ENCODE results near the gene UQCC2.

The UQCC2 gene

GRCh38 chr6:33724102-33725023 is 12.9 kb upstream of the UQCC2 start:
- no peak for DNase-seq

- DNase-seq, result no peak
These were observed 12.0 kb upstream of the UQCC2 start for GRCh38 chr6:33723371-33724085.

- DNase-seq, result no peak
These were observed 10.7 kb upstream of the UQCC2 start for GRCh38 chr6:33722103-33722623.

GRCh38 chr6:33721508-33721907 is 10.0 kb upstream of the UQCC2 start:
- no peak for DNase-seq

- peak in 1 of 2 experiments; percentile 38 for DNase-seq
These were observed 9.5 kb upstream of the UQCC2 start for GRCh38 chr6:33720998-33721397.

- no peak for DNase-seq
These were observed 8.0 kb upstream of the UQCC2 start for GRCh38 chr6:33719326-33719987.

GRCh38 chr6:33718713-33719112 is 7.2 kb upstream of the UQCC2 start:
- no peak for DNase-seq

- DNase-seq, result no peak
These were observed 6.5 kb upstream of the UQCC2 start for GRCh38 chr6:33717934-33718455.

GRCh38 chr6:33716890-33717632 is 5.6 kb upstream of the UQCC2 start:
- no peak for DNase-seq

- peak; percentile 39 to 84 for DNase-seq
These were observed 4.9 kb upstream of the UQCC2 start for GRCh38 chr6:33716379-33716778.

- no peak for DNase-seq
These were observed 3.0 kb upstream of the UQCC2 start for GRCh38 chr6:33714385-33715040.

- DNase-seq, result no peak
These were observed 2.3 kb upstream of the UQCC2 start for GRCh38 chr6:33713786-33714185.

- DNase-seq, result no peak
These were observed 1.4 kb upstream of the UQCC2 start for GRCh38 chr6:33712914-33713313.

GRCh38 chr6:33710296-33711121 is 991 bp downstream of the UQCC2 start:
- peak in 1 of 2 experiments; percentile 37 for DNase-seq

GRCh38 chr6:33709605-33710295 is 1.8 kb downstream of the UQCC2 start:
- no peak for DNase-seq

GRCh38 chr6:33708516-33709204 is 2.8 kb downstream of the UQCC2 start:
- DNase-seq, result no peak

GRCh38 chr6:33707771-33708170 is 3.7 kb downstream of the UQCC2 start:
- no peak for DNase-seq

GRCh38 chr6:33705955-33706725 is 5.4 kb downstream of the UQCC2 start:
- peak in 1 of 2 experiments; percentile 31 for DNase-seq

Data from NCI-H2081 (cell line).